GM12872 (cell line): Measurements from ENCODE around the gene AGTRAP.

Source experiments
- CTCF ChIP-seq: IDR thresholded peaks from 3 replicates; pipeline ENCODE4 v1.5.1; 2011; ENCODE audit warnings: low read depth, mild to moderate bottlenecking, low read length, moderate library complexity; ENCODE audit not compliant: insufficient read depth

The AGTRAP gene

GRCh38 chr1:11693917-11694316 lies 42.0 kb upstream of the AGTRAP start:
- TF ChIP-seq CTCF = no peak

GRCh38 chr1:11695861-11696260 lies 40.1 kb upstream of the AGTRAP start:
- no peak for TF ChIP-seq CTCF

DNA sequence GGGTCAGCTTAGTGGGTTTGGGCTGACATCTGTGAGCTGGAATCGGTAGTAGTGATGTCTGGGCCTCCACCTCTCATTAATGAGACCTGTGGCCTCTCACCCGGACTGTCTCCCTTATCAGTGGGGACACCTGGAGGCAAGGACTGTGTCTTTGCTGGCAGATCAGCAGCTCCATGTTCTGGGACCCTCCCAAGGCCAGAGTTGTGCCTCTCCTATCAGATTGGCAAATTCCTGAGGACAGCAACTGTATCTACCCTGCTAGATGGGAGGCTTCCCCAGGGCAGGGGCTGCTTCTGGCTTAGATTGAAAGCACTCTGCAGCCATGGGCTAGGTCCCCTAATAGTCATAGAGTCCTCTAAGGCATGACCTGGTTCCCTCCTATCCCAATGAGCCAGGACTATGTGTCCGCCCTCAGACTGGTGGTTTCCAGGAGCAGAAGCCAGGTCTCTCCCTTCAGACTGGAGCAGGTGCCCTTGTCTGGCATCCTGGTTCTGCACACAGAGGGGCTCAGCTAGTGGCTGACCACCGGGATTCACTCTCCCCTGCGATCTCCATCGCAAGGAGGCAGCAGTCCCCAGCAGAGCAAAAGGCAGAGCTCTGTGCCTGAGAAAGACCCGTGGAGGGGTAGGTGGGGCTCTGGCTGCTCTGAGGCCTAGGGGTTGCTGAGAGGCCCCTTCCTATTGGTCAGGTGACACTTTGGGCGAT lies 38.6 kb upstream of the AGTRAP start:
- TF ChIP-seq CTCF = no peak

DNA sequence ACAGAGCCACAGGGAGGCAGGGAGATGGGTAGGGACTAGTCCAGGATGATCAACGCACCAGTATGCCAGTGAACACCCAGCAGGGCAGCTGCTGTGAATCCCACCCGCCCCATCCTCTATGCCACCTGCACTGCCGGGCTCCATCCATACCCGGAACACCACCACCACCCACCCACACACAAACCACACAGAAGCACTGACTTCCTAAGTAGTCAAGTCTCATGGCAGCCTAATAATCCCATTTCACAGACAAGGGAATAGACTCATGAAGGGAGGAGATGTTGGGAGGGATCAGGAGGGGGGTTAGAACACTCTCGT lies 38.1 kb upstream of the AGTRAP start:
- TF ChIP-seq CTCF = no peak

DNA sequence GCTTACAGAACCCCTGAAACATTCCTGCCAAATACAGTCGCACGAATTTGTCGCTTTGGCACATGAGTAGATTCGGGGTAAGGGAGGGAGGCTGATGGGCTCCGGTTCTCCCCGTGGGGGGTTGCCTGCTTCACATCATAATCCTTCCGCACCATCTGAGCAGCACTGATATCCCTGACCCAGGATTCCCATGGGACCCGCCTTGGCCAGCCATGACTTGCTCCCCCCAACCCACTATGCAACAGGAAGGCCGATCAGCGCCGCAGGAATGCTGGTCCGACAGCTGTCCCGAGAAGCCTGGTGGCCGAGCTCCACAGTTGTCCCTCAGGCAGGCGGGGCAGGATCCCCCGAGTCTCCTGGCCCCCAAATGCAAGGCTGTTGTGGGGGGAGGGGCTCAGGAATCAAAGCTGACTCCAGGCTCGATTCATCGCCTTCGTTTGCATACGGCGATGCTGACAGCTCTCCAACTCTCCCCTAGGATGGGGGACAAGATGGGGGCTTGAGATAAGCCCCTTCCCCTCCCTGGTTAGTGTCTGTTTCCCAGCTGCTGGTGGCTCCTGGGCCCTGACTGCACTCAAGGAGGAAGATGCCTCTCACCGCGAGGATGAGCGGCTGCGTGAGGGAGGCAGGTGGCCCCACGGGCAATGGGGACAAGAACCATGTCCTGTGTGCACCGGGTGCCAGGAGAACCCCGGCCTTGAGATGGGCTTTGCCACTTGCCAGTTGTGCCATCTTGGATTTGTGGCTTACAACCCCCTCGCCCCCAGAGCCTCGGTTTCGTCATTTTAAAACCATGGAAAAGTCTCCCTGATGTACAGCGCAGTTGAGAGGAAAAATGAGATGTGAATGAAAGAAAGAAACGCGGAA lies 35.1 kb upstream of the AGTRAP start:
- TF ChIP-seq CTCF = no peak

- TF ChIP-seq CTCF = no peak
Observed at GRCh38 chr1:11701551-11701961, 34.4 kb upstream of the AGTRAP start.

DNA sequence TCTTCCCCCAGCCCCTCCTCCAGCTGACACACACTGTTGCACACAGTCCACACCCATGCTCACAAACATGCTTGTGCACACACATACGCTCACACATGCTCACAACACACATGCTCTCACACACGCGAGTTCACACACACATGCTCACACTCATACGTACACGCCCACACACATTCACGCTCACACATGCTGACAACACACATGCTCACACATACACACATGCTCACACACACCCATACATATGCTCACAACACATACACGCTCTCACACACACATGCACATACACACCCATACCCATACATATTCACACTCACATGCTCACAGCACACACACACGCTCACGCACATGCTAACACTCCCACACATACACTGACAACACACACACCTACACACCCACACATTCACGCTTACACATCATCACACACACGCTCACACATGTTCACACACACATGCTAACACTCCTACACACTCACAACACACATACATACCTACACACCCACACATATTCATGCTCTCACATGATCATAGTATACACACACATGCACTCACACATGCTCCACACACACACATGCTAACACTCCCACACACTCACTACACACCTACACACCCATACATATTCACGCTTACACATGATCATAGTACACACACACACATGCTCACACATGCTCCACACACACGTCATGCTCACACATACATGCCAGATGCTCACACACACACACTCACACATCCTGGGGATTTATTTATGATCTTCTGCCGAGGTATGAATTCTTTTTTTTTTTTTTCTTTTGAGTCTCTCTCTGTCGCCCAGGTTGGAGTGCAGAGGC lies 33.7 kb upstream of the AGTRAP start:
- no peak for TF ChIP-seq CTCF
